AG10803 (cell line): ENCODE measurements around the gene PTPA.

Experiments used
- DNase-seq: peaks from one replicate; pipeline ENCODE4 v3.0.0; 2010; ENCODE audit warnings: low read depth
- H3K4me3 ChIP-seq: 2 replicates; pipeline ENCODE4 v1.5.1; 2011; ENCODE audit warnings: mild to moderate bottlenecking, low read length, control low read depth
- TF ChIP-seq, protein P1 (sequence below): conservative IDR thresholded peaks from 2 replicates; pipeline ENCODE4 v1.5.1; 2011; ENCODE audit warnings: mild to moderate bottlenecking, low read length, control low read depth, inconsistent platforms

PTPA gene

GRCh38 chr9:129110740-129111527 is at the start of gene PTPA, which contains the start of gene CRAT:
PTPA (plus strand) TSS chr9:129111415; CDS start chr9:129111601, 186 bp downstream.
CRAT (minus strand) TSS chr9:129110793; CDS start chr9:129110509, 284 bp downstream.
- peak; percentile 94 for DNase-seq
- TF ChIP-seq, protein P1, sequence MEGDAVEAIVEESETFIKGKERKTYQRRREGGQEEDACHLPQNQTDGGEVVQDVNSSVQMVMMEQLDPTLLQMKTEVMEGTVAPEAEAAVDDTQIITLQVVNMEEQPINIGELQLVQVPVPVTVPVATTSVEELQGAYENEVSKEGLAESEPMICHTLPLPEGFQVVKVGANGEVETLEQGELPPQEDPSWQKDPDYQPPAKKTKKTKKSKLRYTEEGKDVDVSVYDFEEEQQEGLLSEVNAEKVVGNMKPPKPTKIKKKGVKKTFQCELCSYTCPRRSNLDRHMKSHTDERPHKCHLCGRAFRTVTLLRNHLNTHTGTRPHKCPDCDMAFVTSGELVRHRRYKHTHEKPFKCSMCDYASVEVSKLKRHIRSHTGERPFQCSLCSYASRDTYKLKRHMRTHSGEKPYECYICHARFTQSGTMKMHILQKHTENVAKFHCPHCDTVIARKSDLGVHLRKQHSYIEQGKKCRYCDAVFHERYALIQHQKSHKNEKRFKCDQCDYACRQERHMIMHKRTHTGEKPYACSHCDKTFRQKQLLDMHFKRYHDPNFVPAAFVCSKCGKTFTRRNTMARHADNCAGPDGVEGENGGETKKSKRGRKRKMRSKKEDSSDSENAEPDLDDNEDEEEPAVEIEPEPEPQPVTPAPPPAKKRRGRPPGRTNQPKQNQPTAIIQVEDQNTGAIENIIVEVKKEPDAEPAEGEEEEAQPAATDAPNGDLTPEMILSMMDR: no peak
- peak within 1 kb of the TSS; percentile 85 for H3K4me3 ChIP-seq

- H3K4me3 ChIP-seq: no peak overlapping the region
- TF ChIP-seq, protein P1: no peak
- DNase-seq: no peak
Observed at GRCh38 chr9:129063061-129063460, 48.2 kb upstream of the PTPA start.

GRCh38 chr9:129064499-129064908 is 46.7 kb upstream of the PTPA start:
- H3K4me3 ChIP-seq: no peak overlapping the region
- no peak for DNase-seq
- TF ChIP-seq, protein P1: no peak

GRCh38 chr9:129068110-129068509 is 43.1 kb upstream of the PTPA start:
- no peak overlapping the region for H3K4me3 ChIP-seq
- TF ChIP-seq, protein P1: no peak
- DNase-seq: no peak

DNA sequence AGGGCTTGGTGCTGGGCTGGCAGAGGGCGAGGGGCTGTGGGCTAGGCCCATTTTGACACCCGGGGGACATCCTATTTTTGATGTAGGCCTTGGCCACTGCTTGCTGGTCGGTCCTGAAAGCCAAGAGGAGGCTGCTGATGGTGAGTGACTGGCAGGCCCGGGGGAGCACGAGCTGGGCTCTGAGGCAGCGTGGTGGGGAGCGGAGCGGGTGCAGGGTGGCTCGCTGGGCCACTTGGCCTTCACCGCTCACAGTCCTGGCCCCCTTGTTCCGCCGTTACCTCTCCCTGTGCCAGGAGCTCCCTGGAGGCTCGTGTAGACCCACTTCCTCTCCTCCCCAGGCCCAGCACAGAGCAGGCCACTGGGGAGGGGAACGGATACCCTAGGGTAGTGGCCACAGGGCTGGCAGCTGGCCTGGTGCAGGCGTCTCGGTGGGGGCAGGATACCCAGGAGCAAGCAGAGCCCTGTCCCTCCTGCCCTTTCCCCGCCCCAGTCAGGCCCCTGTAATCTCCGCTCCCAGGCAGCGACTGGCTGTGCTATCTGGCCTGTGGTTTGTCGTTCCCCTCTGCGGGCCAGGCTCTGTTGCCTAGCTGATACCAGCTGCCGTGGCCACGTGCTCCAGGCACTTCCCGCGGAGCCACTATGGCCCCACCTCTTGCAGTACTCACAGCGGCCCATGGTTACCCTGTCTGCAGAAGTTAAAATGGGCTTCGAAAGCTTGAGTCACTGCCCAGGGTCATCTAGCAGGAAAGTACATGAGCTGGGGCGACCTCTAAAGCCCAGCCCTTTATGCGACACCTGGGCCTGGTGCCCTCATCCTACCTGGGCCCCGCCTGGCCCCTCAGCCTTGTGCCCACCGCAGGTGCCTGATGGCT is 42.0 kb upstream of the PTPA start:
- TF ChIP-seq, protein P1: no peak
- DNase-seq: no peak
- H3K4me3 ChIP-seq: no peak overlapping the region

DNA sequence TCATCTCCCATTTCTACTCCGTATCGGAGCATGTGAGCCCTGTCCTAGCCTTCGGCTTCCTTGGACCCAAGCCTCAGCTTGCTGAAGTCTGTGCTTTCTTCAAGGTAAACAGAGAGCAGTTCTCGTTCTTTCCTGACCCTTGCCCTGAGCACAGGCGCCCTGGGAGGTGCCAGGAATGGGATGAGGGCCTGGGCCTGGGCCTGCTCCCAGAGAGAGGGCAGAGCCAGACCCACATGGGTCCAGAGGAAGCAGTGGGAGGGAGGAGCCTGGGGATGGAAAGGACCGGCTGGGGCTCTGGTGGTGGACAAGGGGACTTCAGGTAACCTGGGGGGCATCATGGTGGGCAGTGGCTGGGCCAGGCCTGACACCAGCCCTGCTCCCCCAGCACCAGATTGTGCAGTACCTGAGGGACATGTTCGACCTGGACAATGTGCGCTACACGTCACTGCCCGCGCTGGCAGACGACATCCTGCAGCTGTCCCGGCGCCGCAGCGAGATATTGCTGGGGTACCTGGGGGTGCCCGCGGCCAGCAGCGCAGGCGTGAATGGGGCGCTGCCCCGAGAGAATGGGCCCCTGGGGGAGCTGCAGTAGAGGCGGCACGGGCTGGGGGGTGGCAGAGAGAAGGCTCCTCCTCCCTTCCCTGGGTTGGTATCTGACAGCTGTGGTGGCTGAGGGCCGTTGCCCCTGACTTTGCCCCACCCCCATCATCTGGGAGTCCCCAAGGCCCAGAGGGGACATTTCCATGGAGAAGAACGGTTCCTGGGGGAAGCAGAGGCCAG is 41.2 kb upstream of the PTPA start:
- no peak overlapping the region for H3K4me3 ChIP-seq
- TF ChIP-seq, protein P1: no peak
- DNase-seq: no peak
